SU-DHL-6 (cell line): ENCODE results near the gene CPNE5.

ENCODE experiments used
- EZH2phosphoT487 ChIP-seq: fragments of 200-600 bp; sonication (generic), shearing (Covaris generic); conservative IDR thresholded peaks from 2 replicates; pipeline ENCODE4 v1.6.1; 2018; ENCODE audit warnings: mild to moderate bottlenecking, antibody characterized with exemption, low read length, moderate library complexity, mixed read lengths
- TF ChIP-seq, protein P1 (sequence below): fragments of 200-600 bp; sonication (generic); IDR thresholded peaks from one replicate; pipeline ENCODE4 v1.5.1; 2017; ENCODE audit warnings: antibody characterized with exemption, mild to moderate bottlenecking, low read length, moderate library complexity; ENCODE audit not compliant: insufficient read depth, poor library complexity, severe bottlenecking

DNA sequence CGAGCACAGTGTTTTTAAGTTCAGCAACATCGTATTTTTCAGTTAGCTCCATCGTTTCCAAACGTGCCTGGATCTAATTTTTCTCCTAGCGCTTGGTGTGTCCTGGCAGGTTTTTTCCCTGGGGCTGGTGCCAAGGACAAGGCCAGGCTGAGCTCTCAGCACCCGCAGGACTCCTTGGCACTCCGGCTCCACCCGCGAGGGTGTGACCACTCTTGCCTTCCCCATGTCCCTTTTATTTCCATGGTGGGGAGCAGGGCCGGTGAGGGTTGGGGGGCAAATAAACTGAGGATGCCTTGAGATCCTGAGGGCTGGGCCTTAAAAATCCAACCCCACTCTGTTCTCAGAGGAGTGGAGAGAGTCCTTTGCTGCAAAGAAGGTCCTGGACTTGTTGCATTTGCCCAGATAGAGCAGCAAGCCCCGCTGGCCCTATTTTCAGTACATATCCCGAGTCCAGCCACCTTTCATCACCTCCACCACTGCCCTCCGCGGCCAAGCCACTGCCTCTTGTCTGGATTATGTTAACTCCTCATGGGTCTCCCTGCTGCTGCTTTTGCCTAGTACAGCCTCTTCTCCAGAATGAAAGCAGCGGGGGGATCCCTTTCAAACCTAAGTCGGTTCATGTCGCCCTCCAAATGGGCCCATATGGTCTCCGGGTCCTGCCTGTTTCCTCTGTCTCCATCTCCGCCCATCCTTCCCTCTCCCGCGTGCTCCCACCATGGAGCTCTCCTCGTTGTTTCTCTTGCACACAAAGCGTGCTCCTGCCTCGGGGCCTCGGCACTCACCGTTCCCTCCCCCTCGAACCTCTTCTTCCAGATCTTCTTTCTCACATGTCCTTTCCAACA lies 146.2 kb downstream of the CPNE5 start:
- TF ChIP-seq, protein P1, sequence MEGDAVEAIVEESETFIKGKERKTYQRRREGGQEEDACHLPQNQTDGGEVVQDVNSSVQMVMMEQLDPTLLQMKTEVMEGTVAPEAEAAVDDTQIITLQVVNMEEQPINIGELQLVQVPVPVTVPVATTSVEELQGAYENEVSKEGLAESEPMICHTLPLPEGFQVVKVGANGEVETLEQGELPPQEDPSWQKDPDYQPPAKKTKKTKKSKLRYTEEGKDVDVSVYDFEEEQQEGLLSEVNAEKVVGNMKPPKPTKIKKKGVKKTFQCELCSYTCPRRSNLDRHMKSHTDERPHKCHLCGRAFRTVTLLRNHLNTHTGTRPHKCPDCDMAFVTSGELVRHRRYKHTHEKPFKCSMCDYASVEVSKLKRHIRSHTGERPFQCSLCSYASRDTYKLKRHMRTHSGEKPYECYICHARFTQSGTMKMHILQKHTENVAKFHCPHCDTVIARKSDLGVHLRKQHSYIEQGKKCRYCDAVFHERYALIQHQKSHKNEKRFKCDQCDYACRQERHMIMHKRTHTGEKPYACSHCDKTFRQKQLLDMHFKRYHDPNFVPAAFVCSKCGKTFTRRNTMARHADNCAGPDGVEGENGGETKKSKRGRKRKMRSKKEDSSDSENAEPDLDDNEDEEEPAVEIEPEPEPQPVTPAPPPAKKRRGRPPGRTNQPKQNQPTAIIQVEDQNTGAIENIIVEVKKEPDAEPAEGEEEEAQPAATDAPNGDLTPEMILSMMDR: no peak
- no peak for TF ChIP-seq EZH2phosphoT487
